Vagina (tissue), 2 donors: ENCODE results near the gene SUPT5H. TPM values are rescaled to one million over a fixed set of nuclear protein-coding genes. Genes with fewer than 3 reads are reported as not detected.

Experiments
- DNase-seq, 2 donors: peaks; one replicate each; pipeline ENCODE4 v3.0.0-alpha.2; 2017; ENCODE audit errors: extremely low spot score in 2 of 2
- H3K27ac ChIP-seq: fragments of 200-600 bp; sonication (generic); one replicate; pipeline ENCODE4 v1.5.1; 2019
- H3K27me3 ChIP-seq: fragments of 200-600 bp; sonication (generic); one replicate; pipeline ENCODE4 v1.5.1; 2019
- H3K36me3 ChIP-seq, 2 donors: fragments of 200-600 bp; sonication (generic); one replicate each; pipeline ENCODE4 v1.5.1; 2017 to 2019
- H3K4me1 ChIP-seq: fragments of 200-600 bp; sonication (generic); one replicate; pipeline ENCODE4 v1.5.1; 2019
- H3K4me3 ChIP-seq, 2 donors: fragments of 200-600 bp; sonication (generic); 1 replicate in 1 of 2; 2 replicates in 1 of 2; pipeline ENCODE4 v1.5.1; 2016 to 2019
- H3K9me3 ChIP-seq: fragments of 200-600 bp; sonication (generic); one replicate; pipeline ENCODE4 v1.5.1; 2019
- CTCF ChIP-seq, 3 experiments: fragments of 450-650 bp in 2 of 3; fragments of 200-600 bp in 1 of 3; sonication (generic) in 1 of 3; IDR thresholded peaks; one replicate each; pipeline ENCODE4 v1.5.1; 2017 to 2019; ENCODE audit warnings: antibody characterized with exemption in 3 of 3, mild to moderate bottlenecking in 2 of 3, moderate library complexity in 2 of 3
- POLR2A ChIP-seq, 2 donors: fragments of 450-650 bp; IDR thresholded peaks; one replicate each; pipeline ENCODE4 v1.6.1; 2017; ENCODE audit warnings: antibody characterized with exemption in 2 of 2, mild to moderate bottlenecking in 2 of 2, moderate library complexity in 2 of 2
- POLR2AphosphoS5 ChIP-seq, 2 donors: sonication (generic); formaldehyde crosslinking; IDR thresholded peaks; one replicate each; pipeline ENCODE4 v1.9.0; 2017; ENCODE audit warnings: antibody characterized with exemption in 2 of 2, mild to moderate bottlenecking in 2 of 2, low read depth in 1 of 2; ENCODE audit not compliant: insufficient read depth in 1 of 2
- intact Hi-C: fragments of 100-400 bp; cut with DNase I; formaldehyde crosslinking; loops from one replicate; pipeline ENCODE4 v1.15.1; 2023
- total RNA-seq: library from RNA; depleted of rRNA; stranded (reverse); fragments of >200 nt; gene quantifications from one replicate; pipeline ENCODE4 v1.2.3, GENCODE V29; 2016

SUPT5H gene
- total RNA-seq, 1 donor from 2014 or later = 113 TPM

- peaks cover 8% of the 10 kb centered on the region for H3K27me3 ChIP-seq
- no peak overlapping the region for H3K27ac ChIP-seq
- DNase-seq = no peak
- H3K9me3 ChIP-seq = no peaks in the 10 kb centered on the region
- H3K36me3 ChIP-seq = no peaks in the 10 kb centered on the region
- H3K4me3 ChIP-seq = peak overlapping the region in 1 of 2 donors; percentile 35
- TF ChIP-seq POLR2A (IDR thresholded peaks at IDR 0.05) (no peak), POLR2AphosphoS5 (IDR thresholded peaks at IDR 0.05; ENCODE audit: insufficient read depth in 1 of 2, low read depth in 1 of 2) (no peak), CTCF (IDR thresholded peaks at IDR 0.05) (no peak)
- intact Hi-C loops = no loop called here
- peaks cover 10% of the 10 kb centered on the region for H3K4me1 ChIP-seq
Observed at GRCh38 chr19:39507715-39508364, 62.5 kb downstream of the SUPT5H start.

- intact Hi-C loops = no loop called here
- no peak for DNase-seq
- peaks cover 8% of the 10 kb centered on the region for H3K27me3 ChIP-seq
- TF ChIP-seq POLR2A (IDR thresholded peaks at IDR 0.05) (no peak), POLR2AphosphoS5 (IDR thresholded peaks at IDR 0.05; ENCODE audit: insufficient read depth in 1 of 2, low read depth in 1 of 2) (no peak), CTCF (IDR thresholded peaks at IDR 0.05) (no peak)
- H3K4me1 ChIP-seq = peaks cover 7% of the 10 kb centered on the region
- H3K36me3 ChIP-seq = no peaks in the 10 kb centered on the region
- no peak overlapping the region for H3K4me3 ChIP-seq
- H3K27ac ChIP-seq = no peak overlapping the region
- no peaks in the 10 kb centered on the region for H3K9me3 ChIP-seq
Observed at GRCh38 chr19:39508629-39509028, 63.2 kb downstream of the SUPT5H start.

GRCh38 chr19:39509233-39509632 lies 63.9 kb downstream of the SUPT5H start:
- no peak for DNase-seq
- Histone ChIP-seq H3K9me3 (no peaks in the 10 kb centered on the region), H3K27me3 (peaks cover 8% of the 10 kb centered on the region), H3K4me3 (no peak overlapping the region), H3K4me1 (peaks cover 7% of the 10 kb centered on the region), H3K36me3 (no peaks in the 10 kb centered on the region), H3K27ac (no peak overlapping the region)
- intact Hi-C loops = no loop called here
- TF ChIP-seq POLR2A (IDR thresholded peaks at IDR 0.05) (no peak), POLR2AphosphoS5 (IDR thresholded peaks at IDR 0.05; ENCODE audit: insufficient read depth in 1 of 2, low read depth in 1 of 2) (no peak), CTCF (IDR thresholded peaks at IDR 0.05) (no peak)

- DNase-seq = no peak
- Histone ChIP-seq H3K9me3 (no peaks in the 10 kb centered on the region), H3K27ac (no peak overlapping the region), H3K4me1 (peaks cover 12% of the 10 kb centered on the region), H3K27me3 (peaks cover 5% of the 10 kb centered on the region), H3K36me3 (no peaks in the 10 kb centered on the region), H3K4me3 (no peak overlapping the region)
- TF ChIP-seq POLR2AphosphoS5 (IDR thresholded peaks at IDR 0.05; ENCODE audit: insufficient read depth in 1 of 2, low read depth in 1 of 2) = no peak
- TF ChIP-seq CTCF (IDR thresholded peaks at IDR 0.05) = no peak
- TF ChIP-seq POLR2A (IDR thresholded peaks at IDR 0.05) = no peak
- intact Hi-C loops = no loop called here
Observed at GRCh38 chr19:39512988-39513387, 67.6 kb downstream of the SUPT5H start.

- Histone ChIP-seq H3K36me3 (no peaks in the 10 kb centered on the region), H3K4me3 (peak within 1 kb of the TSS; percentile 29 to 42), H3K4me1 (peaks cover 12% of the 10 kb centered on the region), H3K9me3 (no peaks in the 10 kb centered on the region), H3K27ac (no peak within 1 kb of the TSS), H3K27me3 (no peaks in the 10 kb centered on the region)
- intact Hi-C loops = no loop called here
- DNase-seq = no peak
- TF ChIP-seq POLR2A (IDR thresholded peaks at IDR 0.05) (no peak), POLR2AphosphoS5 (IDR thresholded peaks at IDR 0.05; ENCODE audit: insufficient read depth in 1 of 2, low read depth in 1 of 2) (no peak), CTCF (IDR thresholded peaks at IDR 0.05) (no peak)
Observed at GRCh38 chr19:39514840-39515550, 69.6 kb downstream of the SUPT5H start, which contains the start of gene SELENOV. Gene SELENOV, plus strand, starts transcription at chr19:39515139. Its CDS starts 74 bp downstream, at chr19:39515213.
